GM12875 (cell line): Measurements from ENCODE around the gene DYRK1A.

Experiments used
- H3K4me3 ChIP-seq: one replicate; pipeline ENCODE4 v1.5.1; 2011; ENCODE audit warnings: low read depth, low read length, control low read depth
- TF ChIP-seq, protein P1 (sequence below): IDR thresholded peaks from 2 replicates; pipeline ENCODE4 v1.5.1; 2011; ENCODE audit warnings: low read depth, mild to moderate bottlenecking, control low read depth, inconsistent platforms, low read length, moderate library complexity, borderline replicate concordance; ENCODE audit not compliant: insufficient read depth

DYRK1A gene

DNA sequence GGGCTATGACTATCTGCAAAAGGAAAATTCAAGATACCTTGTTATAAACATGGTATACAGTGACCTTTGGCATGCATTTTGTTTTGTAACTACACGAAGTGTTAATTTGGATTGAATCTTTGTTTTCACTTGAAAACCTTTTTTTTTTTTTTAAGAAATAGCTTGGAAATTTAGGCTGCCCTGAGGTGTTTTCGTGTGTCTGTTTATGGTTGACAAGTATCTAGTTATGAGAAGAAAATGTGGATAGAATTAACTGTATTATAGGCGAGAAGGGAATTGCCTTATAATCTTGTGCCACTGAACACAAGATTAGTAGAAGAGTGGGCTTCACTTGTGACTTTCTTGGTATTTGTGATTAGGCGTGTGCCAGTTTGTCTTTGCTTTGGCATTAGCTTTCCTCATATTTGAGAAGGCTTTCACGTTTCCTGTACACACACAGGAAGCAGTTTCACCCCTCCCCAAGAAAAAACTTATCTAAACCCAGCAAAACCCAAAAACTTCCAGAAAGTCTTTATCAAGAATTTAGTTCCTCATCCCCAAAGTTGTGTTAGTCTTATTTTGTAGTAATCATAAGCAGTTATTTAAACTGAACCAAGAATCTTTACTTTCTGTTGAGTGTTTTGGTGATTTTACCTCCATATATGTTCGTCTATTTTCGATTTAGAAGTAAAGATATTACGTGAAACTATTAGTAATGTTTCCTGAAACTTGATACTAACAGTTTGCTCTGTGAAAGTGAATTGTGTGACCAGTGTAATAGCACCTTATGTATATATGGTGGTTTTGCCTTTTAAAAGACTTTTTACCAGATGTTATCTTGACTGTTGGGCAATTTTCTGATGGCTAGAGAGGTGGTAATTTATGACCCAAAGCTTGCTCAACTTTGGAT lies 3.8 kb downstream of the DYRK1A start:
- H3K4me3 ChIP-seq: peak overlapping the region; percentile 31
- TF ChIP-seq, protein P1, sequence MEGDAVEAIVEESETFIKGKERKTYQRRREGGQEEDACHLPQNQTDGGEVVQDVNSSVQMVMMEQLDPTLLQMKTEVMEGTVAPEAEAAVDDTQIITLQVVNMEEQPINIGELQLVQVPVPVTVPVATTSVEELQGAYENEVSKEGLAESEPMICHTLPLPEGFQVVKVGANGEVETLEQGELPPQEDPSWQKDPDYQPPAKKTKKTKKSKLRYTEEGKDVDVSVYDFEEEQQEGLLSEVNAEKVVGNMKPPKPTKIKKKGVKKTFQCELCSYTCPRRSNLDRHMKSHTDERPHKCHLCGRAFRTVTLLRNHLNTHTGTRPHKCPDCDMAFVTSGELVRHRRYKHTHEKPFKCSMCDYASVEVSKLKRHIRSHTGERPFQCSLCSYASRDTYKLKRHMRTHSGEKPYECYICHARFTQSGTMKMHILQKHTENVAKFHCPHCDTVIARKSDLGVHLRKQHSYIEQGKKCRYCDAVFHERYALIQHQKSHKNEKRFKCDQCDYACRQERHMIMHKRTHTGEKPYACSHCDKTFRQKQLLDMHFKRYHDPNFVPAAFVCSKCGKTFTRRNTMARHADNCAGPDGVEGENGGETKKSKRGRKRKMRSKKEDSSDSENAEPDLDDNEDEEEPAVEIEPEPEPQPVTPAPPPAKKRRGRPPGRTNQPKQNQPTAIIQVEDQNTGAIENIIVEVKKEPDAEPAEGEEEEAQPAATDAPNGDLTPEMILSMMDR: no peak

DNA sequence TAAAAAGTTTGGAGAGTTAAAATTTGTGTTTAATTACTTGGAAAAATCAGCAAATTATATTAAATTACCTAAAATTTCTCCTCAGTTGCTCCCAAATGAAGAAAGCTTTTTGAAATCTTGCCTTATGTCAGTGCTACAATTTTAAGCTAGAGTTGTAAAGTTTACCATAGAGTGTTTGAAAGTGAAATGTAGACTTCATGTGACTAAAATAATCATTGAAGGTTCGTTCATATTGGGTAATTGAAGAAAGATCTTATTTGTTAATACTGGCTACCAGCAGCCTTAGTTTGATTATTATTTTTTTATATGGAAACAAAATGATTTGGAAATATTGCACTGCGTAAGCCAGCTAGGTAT lies 4.4 kb downstream of the DYRK1A start:
- H3K4me3 ChIP-seq: no peak overlapping the region
- TF ChIP-seq, protein P1: no peak

DNA sequence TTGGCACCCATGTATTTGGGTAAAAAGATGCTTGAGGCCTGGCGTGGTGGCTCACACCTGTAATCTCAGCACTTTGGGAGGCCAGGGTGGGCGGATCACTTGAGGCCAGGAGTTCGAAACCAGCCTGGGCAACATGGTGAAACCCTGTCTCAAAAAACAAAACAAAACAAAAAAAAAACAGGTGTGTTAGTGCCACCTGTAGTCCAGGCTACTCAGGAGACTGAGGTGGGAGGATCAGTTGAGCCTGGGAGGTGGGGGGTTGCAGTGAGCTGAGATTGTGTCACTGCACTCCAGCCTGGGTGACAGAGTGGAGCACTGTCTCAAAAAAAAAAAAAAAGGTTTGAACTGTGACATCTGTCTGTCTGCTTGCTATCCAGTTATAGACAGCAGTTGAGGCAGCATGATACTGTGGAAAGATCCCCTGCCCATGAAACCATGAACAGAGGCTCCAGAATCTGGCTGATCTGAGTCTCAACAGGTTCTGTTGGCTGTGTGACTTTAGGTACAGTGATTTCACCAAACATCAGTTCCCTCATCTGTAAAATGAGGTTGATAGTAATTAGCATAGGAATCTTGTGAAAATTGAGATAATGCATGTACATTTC lies 5.7 kb downstream of the DYRK1A start:
- no peak overlapping the region for H3K4me3 ChIP-seq
- TF ChIP-seq, protein P1: no peak

DNA sequence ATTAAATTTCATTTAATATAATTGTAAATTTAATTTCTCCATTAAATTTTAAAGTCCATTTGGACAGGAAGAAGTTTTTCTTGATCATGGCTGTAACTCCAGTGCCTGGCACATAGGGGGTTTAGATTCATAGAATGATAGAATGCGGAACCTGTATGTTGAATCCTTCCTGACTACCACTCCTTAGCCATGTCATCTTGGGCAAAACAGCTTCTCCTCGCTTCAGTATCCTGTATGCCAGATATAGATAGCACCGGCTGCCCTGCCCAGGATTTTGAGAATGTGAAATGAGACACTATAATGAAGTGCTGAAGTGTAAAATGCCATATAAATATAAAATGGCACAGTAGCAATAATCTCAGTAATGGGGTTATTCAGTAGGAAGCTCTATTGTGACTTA lies 6.4 kb downstream of the DYRK1A start:
- no peak overlapping the region for H3K4me3 ChIP-seq
- TF ChIP-seq, protein P1: no peak

DNA sequence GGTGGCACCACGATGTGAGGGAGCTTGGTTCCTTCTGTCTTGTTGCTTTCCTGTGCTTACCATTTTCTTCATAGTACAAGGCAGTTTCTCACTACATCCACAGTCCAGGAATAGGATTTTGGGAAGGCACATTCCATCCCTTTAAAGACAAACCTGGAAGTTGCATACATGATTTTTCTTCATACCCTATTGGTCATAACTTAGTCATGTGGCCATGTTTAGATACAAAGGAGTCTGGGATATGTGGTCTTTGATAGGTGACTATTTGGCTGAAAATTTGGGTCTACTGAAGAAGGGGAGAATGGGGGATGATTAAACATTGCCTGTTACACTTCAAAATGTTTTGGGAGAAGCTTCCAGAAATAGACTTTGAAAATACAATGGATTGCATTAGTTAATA lies 7.0 kb downstream of the DYRK1A start:
- no peak overlapping the region for H3K4me3 ChIP-seq
- TF ChIP-seq, protein P1: no peak

DNA sequence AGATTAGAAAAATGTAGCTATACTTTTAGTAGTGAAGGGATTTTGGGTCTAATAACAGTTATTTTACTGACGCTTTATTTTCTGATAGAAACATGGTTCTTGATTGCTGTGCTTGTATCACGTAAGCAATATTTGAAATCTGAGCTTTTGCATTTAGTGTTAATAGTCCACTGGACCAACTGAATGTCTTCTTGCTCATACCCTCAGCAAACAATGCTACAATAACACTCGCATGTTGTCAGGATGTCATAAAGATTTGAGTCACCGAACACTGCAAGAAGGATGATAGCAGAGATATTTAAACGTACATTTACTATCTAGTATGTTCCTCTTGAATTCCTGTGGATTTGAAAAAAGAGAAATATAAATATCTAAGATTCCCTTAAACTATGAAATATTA lies 7.5 kb downstream of the DYRK1A start:
- H3K4me3 ChIP-seq: no peak overlapping the region
- TF ChIP-seq, protein P1: no peak

DNA sequence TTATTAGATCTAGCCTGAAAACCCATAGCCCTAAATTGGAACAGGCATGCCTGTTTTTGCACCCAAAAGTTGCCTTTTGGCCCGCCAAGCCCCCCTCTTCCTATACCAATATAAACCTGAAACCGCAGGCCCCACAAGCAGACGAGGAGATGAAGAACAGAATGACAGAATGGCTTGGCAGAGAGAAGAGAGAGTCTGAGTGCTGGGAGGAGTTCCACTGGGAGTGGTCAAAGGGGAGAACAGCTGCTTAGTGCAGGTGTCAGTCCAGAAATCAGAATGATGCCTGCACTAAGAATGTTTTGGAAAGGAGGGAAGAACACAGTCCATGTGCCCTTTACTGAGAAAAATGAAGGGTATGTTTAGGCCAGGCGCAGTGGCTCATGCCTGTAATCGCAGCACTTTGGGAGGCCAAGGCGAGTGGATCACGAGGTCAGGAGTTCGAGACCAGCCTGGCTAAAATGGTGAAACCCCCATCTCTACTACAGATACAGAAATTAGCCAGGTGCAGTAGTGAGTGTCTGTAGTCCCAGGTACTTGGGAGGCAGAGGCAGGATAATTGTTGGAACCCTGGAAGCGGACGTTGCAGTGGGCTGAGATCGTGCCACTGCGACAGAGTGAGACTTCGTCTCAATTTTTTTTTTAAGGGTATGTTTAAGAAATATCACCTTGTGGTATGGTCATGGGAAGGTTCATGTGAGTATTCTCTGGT lies 9.4 kb downstream of the DYRK1A start:
- TF ChIP-seq, protein P1: no peak
- H3K4me3 ChIP-seq: no peak overlapping the region
